GM23338 (cell line): ENCODE measurements around the gene OTOS. TPM values are rescaled to one million over a fixed set of nuclear protein-coding genes. Genes with fewer than 3 reads are reported as not detected.

Experiments
- ATAC-seq: fragments of 200-7000 bp; cut with Tn5 transposase; 3 replicates; pipeline ENCODE4 v1.9.1; 2020
- DNase-seq: peaks from one replicate; pipeline ENCODE4 v3.0.0-alpha.2; 2015; ENCODE audit warnings: low spot score
- H2AFZ ChIP-seq: fragments of 200-600 bp; sonication (generic); 2 replicates; pipeline ENCODE4 v1.8.0; 2016; ENCODE audit warnings: antibody characterized with exemption, mild to moderate bottlenecking, moderate library complexity
- H3F3A ChIP-seq: fragments of 200-600 bp; sonication (generic); replicated peaks from 2 replicates; pipeline ENCODE4 v1.8.0; 2017; ENCODE audit warnings: antibody characterized with exemption, mixed run types, low read depth
- H3K27ac ChIP-seq: fragments of 200-600 bp; sonication (generic); 2 replicates; pipeline ENCODE4 v1.6.1; 2016; ENCODE audit warnings: low read depth
- H3K27me3 ChIP-seq: fragments of 200-600 bp; sonication (generic); 2 replicates; pipeline ENCODE4 v1.8.0; 2016; ENCODE audit warnings: mild to moderate bottlenecking, mixed run types, moderate library complexity; ENCODE audit not compliant: insufficient read depth
- H3K36me3 ChIP-seq: fragments of 200-600 bp; sonication (generic); 2 replicates; pipeline ENCODE4 v1.8.0; 2016; ENCODE audit warnings: mild to moderate bottlenecking; ENCODE audit not compliant: insufficient read depth
- H3K4me1 ChIP-seq: fragments of 200-600 bp; sonication (generic); 2 replicates; pipeline ENCODE4 v1.8.0; 2016; ENCODE audit warnings: mild to moderate bottlenecking, moderate library complexity; ENCODE audit not compliant: insufficient read depth
- H3K4me2 ChIP-seq: fragments of 200-600 bp; sonication (generic); 2 replicates; pipeline ENCODE4 v1.7.1; 2017; ENCODE audit warnings: mixed run types
- H3K4me3 ChIP-seq: fragments of 200-600 bp; sonication (generic); 2 replicates; pipeline ENCODE4 v1.6.1; 2016; ENCODE audit warnings: mixed run types
- H3K79me2 ChIP-seq: fragments of 200-600 bp; sonication (generic); replicated peaks from 2 replicates; pipeline ENCODE4 v1.8.0; 2017; ENCODE audit warnings: mild to moderate bottlenecking; ENCODE audit not compliant: insufficient read depth
- H3K9me2 ChIP-seq: fragments of 200-600 bp; sonication (generic); 2 replicates; pipeline ENCODE4 v1.8.0; 2017; ENCODE audit not compliant: insufficient read depth
- H4K20me1 ChIP-seq: fragments of 200-600 bp; sonication (generic); replicated peaks from 2 replicates; pipeline ENCODE4 v1.8.0; 2017; ENCODE audit warnings: mild to moderate bottlenecking; ENCODE audit not compliant: insufficient read depth
- H3K27ac Mint-ChIP-seq: 2 replicates; pipeline ENCODE4 v1.8.0; 2020; ENCODE audit warnings: inconsistent platforms, mild to moderate bottlenecking, moderate library complexity, mixed read lengths
- H3K27me3 Mint-ChIP-seq: 3 replicates; pipeline ENCODE4 v1.8.0; 2022; ENCODE audit warnings: low read depth, mild to moderate bottlenecking, moderate library complexity, mixed read lengths, inconsistent platforms; ENCODE audit not compliant: insufficient read depth, poor library complexity
- H3K36me3 Mint-ChIP-seq: 3 replicates; pipeline ENCODE4 v1.8.0; 2021; ENCODE audit warnings: low read depth, mild to moderate bottlenecking, inconsistent platforms, moderate library complexity, mixed read lengths
- H3K4me1 Mint-ChIP-seq: 3 replicates; pipeline ENCODE4 v1.8.0; 2020; ENCODE audit warnings: mild to moderate bottlenecking, inconsistent platforms, mixed read lengths
- H3K4me3 Mint-ChIP-seq: 3 replicates; pipeline ENCODE4 v1.8.0; 2021; ENCODE audit warnings: moderate library complexity, mild to moderate bottlenecking, inconsistent platforms, mixed read lengths
- H3K9me3 Mint-ChIP-seq: 3 replicates; pipeline ENCODE4 v1.8.0; 2020; ENCODE audit warnings: moderate library complexity, mild to moderate bottlenecking, inconsistent platforms, mixed read lengths
- CREB1 ChIP-seq: fragments of 250-450 bp; sonication (Bioruptor Pico); IDR thresholded peaks from 2 replicates; pipeline ENCODE4 v1.5.0; 2020; ENCODE audit warnings: low read depth, mild to moderate bottlenecking, moderate library complexity
- EZH2 ChIP-seq: fragments of 200-600 bp; sonication (generic); IDR thresholded peaks from one replicate; pipeline ENCODE4 v1.8.0; 2017; ENCODE audit warnings: antibody characterized with exemption, mild to moderate bottlenecking, low read depth; ENCODE audit not compliant: unreplicated experiment
- EZH2phosphoT487 ChIP-seq: fragments of 200-600 bp; sonication (generic); IDR thresholded peaks from one replicate; pipeline ENCODE4 v1.8.1; 2018; ENCODE audit warnings: antibody characterized with exemption; ENCODE audit not compliant: unreplicated experiment
- JUNB ChIP-seq: IDR thresholded peaks from one replicate; pipeline ENCODE4 v1.6.1; 2016; ENCODE audit warnings: antibody characterized with exemption; ENCODE audit not compliant: unreplicated experiment
- NANOG ChIP-seq: IDR thresholded peaks from 2 replicates; pipeline ENCODE4 v1.6.1; 2016; ENCODE audit warnings: antibody characterized with exemption, borderline replicate concordance
- STAT1 ChIP-seq: IDR thresholded peaks from one replicate; pipeline ENCODE4 v1.6.1; 2016; ENCODE audit warnings: antibody characterized with exemption; ENCODE audit not compliant: unreplicated experiment
- ZNF114 ChIP-seq: fragments of 250-450 bp; sonication (Bioruptor Pico); IDR thresholded peaks from 2 replicates; pipeline ENCODE4 v1.5.0; 2020; ENCODE audit warnings: mild to moderate bottlenecking, moderate library complexity
- ZNF331 ChIP-seq: fragments of 250-450 bp; sonication (Bioruptor Pico); IDR thresholded peaks from 2 replicates; pipeline ENCODE4 v1.5.0; 2020; ENCODE audit warnings: low read depth, mild to moderate bottlenecking, moderate library complexity
- polyA plus RNA-seq: library from polyadenylated mRNA; unstranded; fragments of >200 nt; fragmentation: Nextera tagmentation; extraction: Ambion mirVana; gene quantifications from 2 replicates; pipeline ENCODE4 v1.2.1, GENCODE V29; 2016
- total RNA-seq: library from RNA; depleted of rRNA; stranded (reverse); fragments of >200 nt; shearing (Covaris generic); gene quantifications from 2 replicates; pipeline ENCODE4 v1.2.3, GENCODE V29; 2014
- TF ChIP-seq, protein P1 (sequence below), 2 experiments: fragments of 200-600 bp in 1 of 2; sonication (generic) in 1 of 2; conservative IDR thresholded peaks; 2 replicates each; pipeline versions ENCODE4 v1.5.1 to v1.6.1; 2016 to 2017; ENCODE audit warnings: antibody characterized with exemption in 2 of 2, low read depth in 2 of 2, mild to moderate bottlenecking in 2 of 2, moderate library complexity in 1 of 2
- TF ChIP-seq, protein P2 (sequence below): IDR thresholded peaks from 2 replicates; pipeline ENCODE4 v1.6.1; 2016; ENCODE audit warnings: antibody characterized with exemption
- TF ChIP-seq, protein P3 (sequence below): IDR thresholded peaks from one replicate; pipeline ENCODE4 v1.6.1; 2018; ENCODE audit warnings: antibody characterized with exemption; ENCODE audit not compliant: unreplicated experiment

OTOS gene
- total and polyA plus RNA-seq, 2 experiments from 2014 or later, result 0.40 TPM; not detected in 1

DNA sequence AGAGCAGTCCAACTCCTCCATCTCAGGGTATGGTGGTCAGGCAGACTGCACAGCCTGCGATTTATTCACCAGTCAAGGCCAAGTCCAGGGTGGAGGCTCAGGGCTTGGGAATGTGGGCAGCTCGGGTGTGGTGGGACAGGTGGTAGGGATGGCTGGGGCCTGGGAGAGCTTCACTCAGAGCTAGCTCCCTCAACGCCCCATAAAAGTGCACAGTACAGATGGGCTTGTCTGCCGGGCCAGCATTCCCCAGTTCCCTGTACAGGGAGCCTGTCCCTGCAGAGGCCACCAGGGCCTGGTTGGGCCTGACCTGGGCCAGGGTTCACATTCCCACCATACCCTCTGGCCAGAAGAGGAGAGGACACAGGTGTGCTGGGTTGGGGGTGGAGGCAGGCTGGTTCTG, 49.2 kb upstream of the OTOS start:
- H3F3A ChIP-seq, result no peaks in the 10 kb centered on the region
- DNase-seq, result no peak

DNA sequence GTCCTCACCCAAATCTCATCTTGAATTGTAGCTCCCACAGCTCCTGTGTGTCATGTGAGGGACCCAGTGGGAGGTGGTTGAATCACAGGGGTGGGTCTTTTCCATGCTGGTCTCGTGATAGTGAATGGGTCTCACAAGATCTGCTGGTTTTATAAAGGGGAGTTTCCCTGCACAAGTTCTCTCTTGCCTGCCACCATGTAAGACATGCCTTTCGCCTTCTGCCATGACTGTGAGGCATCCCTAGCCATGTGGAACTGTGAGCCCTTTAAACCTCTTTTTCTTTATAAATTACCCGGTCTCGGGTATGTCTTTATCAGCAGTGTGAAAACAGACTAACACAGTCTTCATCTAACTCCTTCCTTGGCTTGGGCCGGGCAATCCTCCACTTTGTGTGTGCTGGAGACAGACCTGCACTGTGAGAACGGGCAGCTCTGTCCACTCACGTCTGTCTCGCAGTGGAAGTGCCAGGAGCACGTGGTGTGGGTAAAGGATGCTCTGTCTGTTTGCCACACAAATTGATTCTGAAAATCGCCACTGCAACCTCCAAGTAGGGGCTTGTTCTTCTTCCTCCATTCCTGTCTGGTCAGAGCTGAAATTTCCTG, 47.6 kb upstream of the OTOS start:
- Mint-ChIP-seq H3K9me3 (peaks cover 26% of the 10 kb centered on the region), H3K27me3 (peaks cover 1% of the 10 kb centered on the region), H3K27ac (no peak overlapping the region), H3K36me3 (peaks cover 10% of the 10 kb centered on the region; the same call in 2 of the 3 replicates), H3K4me1 (no peaks in the 10 kb centered on the region), H3K4me3 (no peak overlapping the region)
- Histone ChIP-seq H3K27ac (no peak overlapping the region), H3K4me1 (no peaks in the 10 kb centered on the region), H3K79me2 (no peaks in the 10 kb centered on the region), H3K9me2 (no peaks in the 10 kb centered on the region), H3F3A (no peaks in the 10 kb centered on the region), H2AFZ (no peak overlapping the region), H3K27me3 (no peaks in the 10 kb centered on the region), H3K4me3 (no peak overlapping the region), H3K4me2 (no peak overlapping the region), H4K20me1 (no peaks in the 10 kb centered on the region), H3K36me3 (no peaks in the 10 kb centered on the region)
- no peak for TF ChIP-seq STAT1
- TF ChIP-seq CREB1 (CRISPR knock-in tag), result no peak
- no peak for TF ChIP-seq ZNF331 (CRISPR knock-in tag)
- TF ChIP-seq, protein P1, sequence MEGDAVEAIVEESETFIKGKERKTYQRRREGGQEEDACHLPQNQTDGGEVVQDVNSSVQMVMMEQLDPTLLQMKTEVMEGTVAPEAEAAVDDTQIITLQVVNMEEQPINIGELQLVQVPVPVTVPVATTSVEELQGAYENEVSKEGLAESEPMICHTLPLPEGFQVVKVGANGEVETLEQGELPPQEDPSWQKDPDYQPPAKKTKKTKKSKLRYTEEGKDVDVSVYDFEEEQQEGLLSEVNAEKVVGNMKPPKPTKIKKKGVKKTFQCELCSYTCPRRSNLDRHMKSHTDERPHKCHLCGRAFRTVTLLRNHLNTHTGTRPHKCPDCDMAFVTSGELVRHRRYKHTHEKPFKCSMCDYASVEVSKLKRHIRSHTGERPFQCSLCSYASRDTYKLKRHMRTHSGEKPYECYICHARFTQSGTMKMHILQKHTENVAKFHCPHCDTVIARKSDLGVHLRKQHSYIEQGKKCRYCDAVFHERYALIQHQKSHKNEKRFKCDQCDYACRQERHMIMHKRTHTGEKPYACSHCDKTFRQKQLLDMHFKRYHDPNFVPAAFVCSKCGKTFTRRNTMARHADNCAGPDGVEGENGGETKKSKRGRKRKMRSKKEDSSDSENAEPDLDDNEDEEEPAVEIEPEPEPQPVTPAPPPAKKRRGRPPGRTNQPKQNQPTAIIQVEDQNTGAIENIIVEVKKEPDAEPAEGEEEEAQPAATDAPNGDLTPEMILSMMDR (conservative IDR thresholded peaks at IDR 0.05; ENCODE audit: low read depth in 2 of 2), result no peak
- no peak for TF ChIP-seq JUNB
- no peak for TF ChIP-seq EZH2phosphoT487
- TF ChIP-seq NANOG, result no peak
- DNase-seq, result no peak
- no peak for ATAC-seq

More for the DNA sequence above, 49.2 kb upstream of the OTOS start:
- Histone ChIP-seq H4K20me1 (no peaks in the 10 kb centered on the region), H3K4me1 (no peaks in the 10 kb centered on the region), H3K4me3 (no peak overlapping the region), H3K27me3 (no peaks in the 10 kb centered on the region), H3K27ac (no peak overlapping the region), H3K36me3 (no peaks in the 10 kb centered on the region), H3K9me2 (no peaks in the 10 kb centered on the region), H3K4me2 (no peak overlapping the region), H3K79me2 (no peaks in the 10 kb centered on the region), H2AFZ (no peak overlapping the region)
- no peak for TF ChIP-seq EZH2
- no peak for TF ChIP-seq ZNF114 (CRISPR knock-in tag)
- no peak for TF ChIP-seq ZNF331 (CRISPR knock-in tag)
- no peak for TF ChIP-seq STAT1
- TF ChIP-seq JUNB, result no peak
- TF ChIP-seq EZH2phosphoT487, result no peak
- TF ChIP-seq, protein P2, sequence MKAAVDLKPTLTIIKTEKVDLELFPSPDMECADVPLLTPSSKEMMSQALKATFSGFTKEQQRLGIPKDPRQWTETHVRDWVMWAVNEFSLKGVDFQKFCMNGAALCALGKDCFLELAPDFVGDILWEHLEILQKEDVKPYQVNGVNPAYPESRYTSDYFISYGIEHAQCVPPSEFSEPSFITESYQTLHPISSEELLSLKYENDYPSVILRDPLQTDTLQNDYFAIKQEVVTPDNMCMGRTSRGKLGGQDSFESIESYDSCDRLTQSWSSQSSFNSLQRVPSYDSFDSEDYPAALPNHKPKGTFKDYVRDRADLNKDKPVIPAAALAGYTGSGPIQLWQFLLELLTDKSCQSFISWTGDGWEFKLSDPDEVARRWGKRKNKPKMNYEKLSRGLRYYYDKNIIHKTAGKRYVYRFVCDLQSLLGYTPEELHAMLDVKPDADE, result no peak
- TF ChIP-seq NANOG, result no peak
- TF ChIP-seq CREB1 (CRISPR knock-in tag), result no peak
- TF ChIP-seq, protein P3, sequence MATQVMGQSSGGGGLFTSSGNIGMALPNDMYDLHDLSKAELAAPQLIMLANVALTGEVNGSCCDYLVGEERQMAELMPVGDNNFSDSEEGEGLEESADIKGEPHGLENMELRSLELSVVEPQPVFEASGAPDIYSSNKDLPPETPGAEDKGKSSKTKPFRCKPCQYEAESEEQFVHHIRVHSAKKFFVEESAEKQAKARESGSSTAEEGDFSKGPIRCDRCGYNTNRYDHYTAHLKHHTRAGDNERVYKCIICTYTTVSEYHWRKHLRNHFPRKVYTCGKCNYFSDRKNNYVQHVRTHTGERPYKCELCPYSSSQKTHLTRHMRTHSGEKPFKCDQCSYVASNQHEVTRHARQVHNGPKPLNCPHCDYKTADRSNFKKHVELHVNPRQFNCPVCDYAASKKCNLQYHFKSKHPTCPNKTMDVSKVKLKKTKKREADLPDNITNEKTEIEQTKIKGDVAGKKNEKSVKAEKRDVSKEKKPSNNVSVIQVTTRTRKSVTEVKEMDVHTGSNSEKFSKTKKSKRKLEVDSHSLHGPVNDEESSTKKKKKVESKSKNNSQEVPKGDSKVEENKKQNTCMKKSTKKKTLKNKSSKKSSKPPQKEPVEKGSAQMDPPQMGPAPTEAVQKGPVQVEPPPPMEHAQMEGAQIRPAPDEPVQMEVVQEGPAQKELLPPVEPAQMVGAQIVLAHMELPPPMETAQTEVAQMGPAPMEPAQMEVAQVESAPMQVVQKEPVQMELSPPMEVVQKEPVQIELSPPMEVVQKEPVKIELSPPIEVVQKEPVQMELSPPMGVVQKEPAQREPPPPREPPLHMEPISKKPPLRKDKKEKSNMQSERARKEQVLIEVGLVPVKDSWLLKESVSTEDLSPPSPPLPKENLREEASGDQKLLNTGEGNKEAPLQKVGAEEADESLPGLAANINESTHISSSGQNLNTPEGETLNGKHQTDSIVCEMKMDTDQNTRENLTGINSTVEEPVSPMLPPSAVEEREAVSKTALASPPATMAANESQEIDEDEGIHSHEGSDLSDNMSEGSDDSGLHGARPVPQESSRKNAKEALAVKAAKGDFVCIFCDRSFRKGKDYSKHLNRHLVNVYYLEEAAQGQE, result no peak
- Mint-ChIP-seq H3K4me1 (peaks cover 7% of the 10 kb centered on the region), H3K27ac (no peak overlapping the region), H3K9me3 (peaks cover 26% of the 10 kb centered on the region), H3K4me3 (no peak overlapping the region), H3K36me3 (peaks cover 10% of the 10 kb centered on the region; the same call in 2 of the 3 replicates), H3K27me3 (peaks cover 1% of the 10 kb centered on the region)
- no peak for ATAC-seq
